Prostate gland (tissue), 2 donors: ENCODE measurements around the gene BEND6. TPM values are rescaled to one million over a fixed set of nuclear protein-coding genes. Genes with fewer than 3 reads are reported as not detected.

Experiments used
- DNase-seq: peaks from one replicate; pipeline ENCODE4 v3.0.0-alpha.2; 2019; ENCODE audit warnings: low spot score
- H3K27ac ChIP-seq, 2 donors: fragments of 200-600 bp; sonication (generic); 2 replicates each; pipeline ENCODE4 v1.5.1; 2017 to 2019
- H3K27me3 ChIP-seq: fragments of 200-600 bp; sonication (generic); replicated peaks from 2 replicates; pipeline ENCODE4 v1.5.1; 2019; ENCODE audit not compliant: insufficient read depth
- H3K36me3 ChIP-seq, 2 donors: fragments of 200-600 bp; sonication (generic); 1 replicate in 1 of 2; 2 replicates in 1 of 2; pipeline versions ENCODE4 v1.5.1 to v1.8.1; 2017 to 2019
- H3K4me1 ChIP-seq: fragments of 200-600 bp; sonication (generic); replicated peaks from 2 replicates; pipeline ENCODE4 v1.5.1; 2019
- H3K4me3 ChIP-seq, 2 donors: fragments of 200-600 bp; sonication (generic); 2 replicates each; pipeline ENCODE4 v1.5.1; 2017 to 2019
- H3K9me3 ChIP-seq: fragments of 200-600 bp; sonication (generic); 2 replicates; pipeline ENCODE4 v1.5.1; 2017
- POLR2A ChIP-seq: fragments of 450-650 bp; IDR thresholded peaks from one replicate; pipeline ENCODE4 v1.6.1; 2016; ENCODE audit warnings: antibody characterized with exemption, mild to moderate bottlenecking
- POLR2AphosphoS5 ChIP-seq: sonication (generic); formaldehyde crosslinking; IDR thresholded peaks from one replicate; pipeline ENCODE4 v1.6.1; 2017; ENCODE audit warnings: antibody characterized with exemption
- WGBS: methylation state at CpG from one replicate; pipeline ENCODE4 v1.1.5; 2018; 5-methylcytosine and 5-hydroxymethylcytosine counted together
- intact Hi-C: fragments of 100-400 bp; cut with DNase I; formaldehyde crosslinking; loops from one replicate; pipeline ENCODE4 v1.14.2; 2022
- total RNA-seq, 2 donors: library from RNA; depleted of rRNA; stranded (reverse); fragments of >200 nt; gene quantifications; one replicate each; pipeline ENCODE4 v1.1.0, GENCODE V29; 2016
- TF ChIP-seq, protein P1 (sequence below), 4 experiments: fragments of 200-600 bp in 2 of 4; fragments of 450-650 bp in 2 of 4; sonication (generic) in 2 of 4; IDR thresholded peaks; 1 replicate in 3 of 4; 2 replicates in 1 of 4; pipeline ENCODE4 v1.5.1; 2016 to 2019; ENCODE audit warnings: antibody characterized with exemption in 4 of 4, mild to moderate bottlenecking in 2 of 4, moderate library complexity in 2 of 4

BEND6 gene
- total RNA-seq, result 1 to 10 TPM in 1 of 2 donors, under 1 TPM in 1; 0.32 to 3.2 TPM

DNA sequence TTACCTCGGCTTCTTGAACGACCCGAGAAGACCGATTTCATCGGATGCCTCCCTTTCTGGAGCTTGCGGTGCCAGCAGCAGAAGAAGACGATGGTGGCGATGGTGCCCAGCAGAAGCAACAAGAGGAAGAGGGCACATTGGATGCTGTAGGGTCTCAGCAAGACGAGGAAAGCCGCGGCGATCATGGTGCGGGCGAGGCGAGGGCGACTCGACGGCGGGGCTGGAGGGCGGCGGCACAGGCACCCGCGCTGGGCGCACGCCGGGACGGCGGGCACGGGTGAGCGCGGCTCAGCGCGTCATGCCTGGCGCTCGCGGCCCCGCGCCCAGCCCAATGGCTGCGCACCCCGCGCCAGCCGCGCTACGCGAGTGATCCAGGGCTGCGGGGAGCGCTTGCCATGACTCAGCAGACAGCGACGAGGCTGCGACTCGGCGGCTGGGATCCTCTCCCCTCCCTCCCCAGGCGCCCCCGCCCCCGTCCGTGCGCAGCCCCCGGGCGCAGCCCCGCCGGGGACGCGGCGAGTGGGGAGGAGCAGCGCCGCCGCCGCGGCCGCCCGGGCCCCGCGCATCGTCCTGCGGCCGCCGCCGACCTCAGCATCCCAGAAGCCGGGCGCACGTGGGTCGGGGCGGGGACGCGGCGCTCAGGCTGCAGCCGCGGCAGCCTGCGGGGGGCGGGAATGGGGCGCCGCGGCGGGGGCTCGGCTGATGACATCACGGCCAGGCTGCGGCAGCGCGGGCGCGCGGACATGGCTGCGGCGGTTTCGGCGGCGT lies at the start of gene BEND6:
TSS of gene BEND6 (plus strand) at position 705 of the 768 bp plus-strand sequence. CDS start 26,704 bp downstream, outside the sequence.
- intact Hi-C loops, result loop anchor here (5.0 to 10.0 kb wide), 3 partner anchors 47 to 363 kb away; partner anchors contain the start of genes BAG2 and PRIM2
- no peaks in the 10 kb centered on the region for H3K27me3 ChIP-seq
- H3K4me1 ChIP-seq, result no peaks in the 10 kb centered on the region
- TF ChIP-seq POLR2AphosphoS5, result no peak
- TF ChIP-seq, protein P1, sequence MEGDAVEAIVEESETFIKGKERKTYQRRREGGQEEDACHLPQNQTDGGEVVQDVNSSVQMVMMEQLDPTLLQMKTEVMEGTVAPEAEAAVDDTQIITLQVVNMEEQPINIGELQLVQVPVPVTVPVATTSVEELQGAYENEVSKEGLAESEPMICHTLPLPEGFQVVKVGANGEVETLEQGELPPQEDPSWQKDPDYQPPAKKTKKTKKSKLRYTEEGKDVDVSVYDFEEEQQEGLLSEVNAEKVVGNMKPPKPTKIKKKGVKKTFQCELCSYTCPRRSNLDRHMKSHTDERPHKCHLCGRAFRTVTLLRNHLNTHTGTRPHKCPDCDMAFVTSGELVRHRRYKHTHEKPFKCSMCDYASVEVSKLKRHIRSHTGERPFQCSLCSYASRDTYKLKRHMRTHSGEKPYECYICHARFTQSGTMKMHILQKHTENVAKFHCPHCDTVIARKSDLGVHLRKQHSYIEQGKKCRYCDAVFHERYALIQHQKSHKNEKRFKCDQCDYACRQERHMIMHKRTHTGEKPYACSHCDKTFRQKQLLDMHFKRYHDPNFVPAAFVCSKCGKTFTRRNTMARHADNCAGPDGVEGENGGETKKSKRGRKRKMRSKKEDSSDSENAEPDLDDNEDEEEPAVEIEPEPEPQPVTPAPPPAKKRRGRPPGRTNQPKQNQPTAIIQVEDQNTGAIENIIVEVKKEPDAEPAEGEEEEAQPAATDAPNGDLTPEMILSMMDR (IDR thresholded peaks at IDR 0.05), result no peak
- no peak for TF ChIP-seq POLR2A
- WGBS, result under 1% methylated on average over 43 of the region's 107 CpGs
- peak within 1 kb of the TSS; percentile 50 to 57 for H3K4me3 ChIP-seq
- no peaks in the 10 kb centered on the region for H3K36me3 ChIP-seq
- peak within 1 kb of the TSS in 1 of 2 donors; percentile 50 for H3K27ac ChIP-seq
- peak; percentile 11 for DNase-seq
- H3K9me3 ChIP-seq, result no peaks in the 10 kb centered on the region

DNA sequence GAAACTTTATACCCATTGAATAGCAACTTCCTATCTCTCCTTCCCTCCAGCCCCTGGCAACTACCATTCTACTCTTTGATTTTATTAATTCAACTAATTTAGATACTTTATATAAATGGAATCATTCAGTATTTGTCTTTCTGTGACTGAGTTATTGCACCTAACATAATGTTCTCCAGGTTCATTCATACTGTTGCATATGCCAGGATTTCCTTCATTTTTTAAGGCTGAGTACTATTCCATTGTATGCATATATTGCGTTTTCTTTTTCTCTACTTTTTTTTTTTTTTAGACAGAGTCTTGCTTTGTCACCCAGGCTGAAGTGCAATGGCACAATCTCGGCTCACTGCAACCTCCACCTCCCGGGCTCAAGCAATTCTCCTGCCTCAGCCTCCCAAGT lies 49.5 kb upstream of the BEND6 start:
- 96% methylated on average over 3 of the region's 3 CpGs for WGBS
- no peaks in the 10 kb centered on the region for H3K9me3 ChIP-seq
- no peaks in the 10 kb centered on the region for H3K4me1 ChIP-seq
- DNase-seq, result no peak
- intact Hi-C loops, result loop anchor here (5.0 kb wide), 2 partner anchors 47 to 412 kb away; partner anchors contain the start of gene PRIM2
- TF ChIP-seq, protein P1 (IDR thresholded peaks at IDR 0.05), result no peak
- H3K4me3 ChIP-seq, result no peak overlapping the region
- no peaks in the 10 kb centered on the region for H3K27me3 ChIP-seq
- H3K27ac ChIP-seq, result no peak overlapping the region
- H3K36me3 ChIP-seq, result no peaks in the 10 kb centered on the region

- DNase-seq, result no peak
- Histone ChIP-seq H3K27ac (no peak overlapping the region), H3K36me3 (no peaks in the 10 kb centered on the region), H3K4me1 (no peaks in the 10 kb centered on the region), H3K27me3 (no peaks in the 10 kb centered on the region), H3K4me3 (no peak overlapping the region), H3K9me3 (no peaks in the 10 kb centered on the region)
- WGBS, result 74% methylated on average over 3 of the region's 3 CpGs
- TF ChIP-seq POLR2A (no peak), POLR2AphosphoS5 (no peak)
- TF ChIP-seq, protein P1 (IDR thresholded peaks at IDR 0.05), result no peak
- intact Hi-C loops, result loop anchor here (5.0 kb wide), 2 partner anchors 46 to 411 kb away; partner anchors contain the start of gene PRIM2
Observed at GRCh38 chr6:56906752-56907151, 48.2 kb upstream of the BEND6 start.

GRCh38 chr6:56909115-56909907 lies 45.6 kb upstream of the BEND6 start:
- Histone ChIP-seq H3K27me3 (no peaks in the 10 kb centered on the region), H3K9me3 (no peaks in the 10 kb centered on the region), H3K4me3 (no peak overlapping the region), H3K4me1 (no peaks in the 10 kb centered on the region), H3K27ac (no peak overlapping the region), H3K36me3 (no peaks in the 10 kb centered on the region)
- 78% methylated on average over 4 of the region's 4 CpGs for WGBS
- no peak for DNase-seq
- intact Hi-C loops, result loop anchor here (5.0 kb wide), 2 partner anchors 43 to 408 kb away; partner anchors contain the start of gene PRIM2
- TF ChIP-seq, protein P1 (IDR thresholded peaks at IDR 0.05), result no peak
- TF ChIP-seq POLR2A, result no peak
- no peak for TF ChIP-seq POLR2AphosphoS5
